Cortex of kidney (tissue), 1 donor: ENCODE results near the gene FAM9B.

ENCODE experiments used
- DNase-seq: peaks from one replicate; lab custom pipeline; 2025; lab: John Stamatoyannopoulos, UW

The FAM9B gene

DNA sequence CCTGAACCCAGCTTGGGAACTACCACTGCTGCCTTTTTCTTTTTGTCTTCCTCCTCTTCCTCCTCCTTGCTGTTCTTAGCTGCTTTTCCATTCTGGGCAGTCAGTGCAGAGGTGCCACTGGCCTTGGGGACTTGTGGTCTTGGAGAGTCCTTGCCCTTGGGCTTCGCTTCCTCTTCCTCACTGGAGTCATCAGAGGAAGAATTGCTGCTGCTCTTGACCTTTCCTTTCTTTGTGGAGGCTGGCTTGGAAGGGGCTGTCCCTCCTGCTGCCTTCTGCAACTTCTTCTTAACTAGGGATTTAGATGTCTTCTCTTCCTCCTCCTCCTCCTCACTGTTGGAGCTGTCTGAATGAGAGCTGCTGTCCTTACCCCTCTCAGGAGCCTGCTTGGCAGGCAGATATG is 53.2 kb downstream of the FAM9B start:
- no peak for DNase-seq
